Calu3 (cell line): Measurements from ENCODE around the gene IFT74. TPM values are rescaled to one million over a fixed set of nuclear protein-coding genes. Genes with fewer than 3 reads are reported as not detected.

ENCODE experiments used
- BruUV-seq: library from RNA; stranded (reverse); fragments of 400-500 nt; replicated peaks from 2 replicates; lab custom pipeline; 2021; lab: Mats Ljungman, UMichigan
- CTCF ChIA-PET: fragments of 300-600 bp; sonication (Branson Sonifier 250); formaldehyde crosslinking; loops from one replicate; lab custom pipeline; 2022; ENCODE audit warnings: antibody characterized with exemption; lab: Charles Lee
- DNase-seq: peaks from one replicate; pipeline ENCODE4 v3.0.0; 2022
- H3K27ac Mint-ChIP-seq: one replicate; pipeline ENCODE4 v1.8.0; 2022; ENCODE audit warnings: mixed read lengths; ENCODE audit not compliant: unreplicated experiment
- H3K27me3 Mint-ChIP-seq: one replicate; pipeline ENCODE4 v1.8.0; 2022; ENCODE audit warnings: mixed read lengths; ENCODE audit not compliant: unreplicated experiment
- H3K36me3 Mint-ChIP-seq: one replicate; pipeline ENCODE4 v1.8.0; 2022; ENCODE audit warnings: mild to moderate bottlenecking, moderate library complexity, mixed read lengths; ENCODE audit not compliant: insufficient read depth, unreplicated experiment
- H3K4me1 Mint-ChIP-seq: one replicate; pipeline ENCODE4 v1.8.0; 2022; ENCODE audit warnings: mild to moderate bottlenecking, low read depth, mixed read lengths; ENCODE audit not compliant: unreplicated experiment
- H3K4me3 Mint-ChIP-seq: one replicate; pipeline ENCODE4 v1.8.0; 2022; ENCODE audit warnings: mild to moderate bottlenecking, low read depth, moderate library complexity, mixed read lengths; ENCODE audit not compliant: unreplicated experiment
- H3K9me3 Mint-ChIP-seq: one replicate; pipeline ENCODE4 v1.8.0; 2022; ENCODE audit warnings: low read depth, mixed read lengths; ENCODE audit not compliant: unreplicated experiment
- intact Hi-C: fragments of 100-400 bp; cut with micrococcal nuclease; formaldehyde crosslinking; loops from one replicate; pipeline ENCODE4 v1.10.0; 2022; ENCODE audit not compliant: unreplicated experiment
- total RNA-seq: library from RNA; stranded (reverse); gene quantifications from 2 replicates; pipeline ENCODE4 v1.2.3, GENCODE V29; 2022
- TF ChIP-seq, protein P1 (sequence below): fragments of 200-600 bp; IDR thresholded peaks from one replicate; pipeline ENCODE4 v1.8.0; 2022; ENCODE audit warnings: antibody characterized with exemption; ENCODE audit not compliant: unreplicated experiment

Gene IFT74
- total RNA-seq, 1 experiment from 2014 or later: 7.3 TPM

DNA sequence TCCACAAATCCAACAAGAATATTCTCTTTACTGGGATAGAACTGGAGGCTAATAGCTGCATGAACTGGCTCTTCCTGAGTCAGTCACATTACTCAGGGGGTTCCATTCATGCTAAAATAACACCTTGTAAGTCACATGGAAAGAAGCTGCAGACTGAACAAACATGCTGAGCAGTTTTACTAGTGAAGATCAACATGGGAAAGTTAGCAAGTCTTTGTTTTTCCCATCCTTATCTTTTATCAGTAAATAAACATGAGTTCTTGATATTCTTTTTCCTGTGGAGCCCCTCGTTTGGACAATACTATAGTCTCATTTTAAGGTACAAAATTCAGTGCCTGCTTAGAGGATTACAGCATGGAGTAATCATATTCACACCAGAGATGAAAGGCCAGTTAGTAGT lies 109.1 kb downstream of the IFT74 start:
- no peaks in the 10 kb centered on the region for H3K9me3 Mint-ChIP-seq
- DNase-seq: no peak
- no peaks in the 10 kb centered on the region for H3K27me3 Mint-ChIP-seq
- CTCF ChIA-PET: no interaction called here
- no peak overlapping the region for H3K27ac Mint-ChIP-seq
- intact Hi-C loops: no loop called here
- TF ChIP-seq, protein P1, sequence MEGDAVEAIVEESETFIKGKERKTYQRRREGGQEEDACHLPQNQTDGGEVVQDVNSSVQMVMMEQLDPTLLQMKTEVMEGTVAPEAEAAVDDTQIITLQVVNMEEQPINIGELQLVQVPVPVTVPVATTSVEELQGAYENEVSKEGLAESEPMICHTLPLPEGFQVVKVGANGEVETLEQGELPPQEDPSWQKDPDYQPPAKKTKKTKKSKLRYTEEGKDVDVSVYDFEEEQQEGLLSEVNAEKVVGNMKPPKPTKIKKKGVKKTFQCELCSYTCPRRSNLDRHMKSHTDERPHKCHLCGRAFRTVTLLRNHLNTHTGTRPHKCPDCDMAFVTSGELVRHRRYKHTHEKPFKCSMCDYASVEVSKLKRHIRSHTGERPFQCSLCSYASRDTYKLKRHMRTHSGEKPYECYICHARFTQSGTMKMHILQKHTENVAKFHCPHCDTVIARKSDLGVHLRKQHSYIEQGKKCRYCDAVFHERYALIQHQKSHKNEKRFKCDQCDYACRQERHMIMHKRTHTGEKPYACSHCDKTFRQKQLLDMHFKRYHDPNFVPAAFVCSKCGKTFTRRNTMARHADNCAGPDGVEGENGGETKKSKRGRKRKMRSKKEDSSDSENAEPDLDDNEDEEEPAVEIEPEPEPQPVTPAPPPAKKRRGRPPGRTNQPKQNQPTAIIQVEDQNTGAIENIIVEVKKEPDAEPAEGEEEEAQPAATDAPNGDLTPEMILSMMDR: no peak
- no peaks in the 10 kb centered on the region for H3K4me1 Mint-ChIP-seq
- BruUV-seq: no TSS peak
- H3K36me3 Mint-ChIP-seq: no peaks in the 10 kb centered on the region
- H3K4me3 Mint-ChIP-seq: no peak overlapping the region

DNA sequence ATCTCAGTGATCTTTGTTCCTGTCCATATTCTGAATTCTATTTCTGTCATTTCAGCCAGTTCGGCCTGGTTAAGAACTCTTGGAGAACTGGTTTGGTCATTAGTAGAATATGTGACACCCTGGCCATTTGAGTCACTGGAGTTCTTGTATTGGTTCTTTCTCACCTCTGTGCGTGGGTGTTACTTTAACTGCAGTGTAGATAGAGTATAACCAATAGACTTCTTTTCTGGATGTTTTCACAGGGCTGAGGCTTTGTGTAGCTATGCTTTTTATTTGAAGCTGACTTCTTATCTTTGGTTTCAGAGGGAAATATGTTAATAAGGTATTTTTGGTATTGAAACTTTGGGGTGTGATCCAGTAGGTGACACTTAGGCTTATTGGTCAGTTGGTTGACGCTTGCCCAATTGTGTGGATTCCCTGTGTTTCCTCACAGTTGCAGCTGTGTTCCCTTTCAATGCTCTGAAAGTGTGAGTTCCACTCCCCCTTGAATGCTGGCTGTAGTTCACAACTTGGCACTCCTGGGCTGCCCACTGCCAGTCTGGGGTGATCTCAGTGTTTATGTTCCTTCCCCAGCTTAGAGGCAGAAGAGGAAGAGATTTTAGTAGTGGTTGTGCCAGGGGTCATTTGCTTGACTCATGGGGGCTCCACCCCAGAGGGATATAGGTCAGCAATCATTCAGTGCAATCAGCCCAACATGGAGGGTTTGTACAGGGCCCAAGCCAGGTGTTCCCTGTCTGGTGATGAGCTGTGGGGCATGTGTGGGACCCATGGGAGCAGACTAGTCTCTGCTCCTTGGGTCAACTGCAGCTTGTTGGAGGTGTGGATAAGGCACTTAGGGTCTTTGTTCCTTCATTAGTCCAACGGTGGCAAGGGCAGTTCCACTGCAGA lies 117.9 kb downstream of the IFT74 start:
- TF ChIP-seq, protein P1: no peak
- H3K36me3 Mint-ChIP-seq: no peaks in the 10 kb centered on the region
- no peaks in the 10 kb centered on the region for H3K9me3 Mint-ChIP-seq
- no TSS peak for BruUV-seq
- CTCF ChIA-PET: no interaction called here
- peaks cover 9% of the 10 kb centered on the region for H3K4me1 Mint-ChIP-seq
- DNase-seq: no peak
- no peak overlapping the region for H3K4me3 Mint-ChIP-seq
- H3K27ac Mint-ChIP-seq: no peak overlapping the region
- intact Hi-C loops: no loop called here
- H3K27me3 Mint-ChIP-seq: no peaks in the 10 kb centered on the region

DNA sequence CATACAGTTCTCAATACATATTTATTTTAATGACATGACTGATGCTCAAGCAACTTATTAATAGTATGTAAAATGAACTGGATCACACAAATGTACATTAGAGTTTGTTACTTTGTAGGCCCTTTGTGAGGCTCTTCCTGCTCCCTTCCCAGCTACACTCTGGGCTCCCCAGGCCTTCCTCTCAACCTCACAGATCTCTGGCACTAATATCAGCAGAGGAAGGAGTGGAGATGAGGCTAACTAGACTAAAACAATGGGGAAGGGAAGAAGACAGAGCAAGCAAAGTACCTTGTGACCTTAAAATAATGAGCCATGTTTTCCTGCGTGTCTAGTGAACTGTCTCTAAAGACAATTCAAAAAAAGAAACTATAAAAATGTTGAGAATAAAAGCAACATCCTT lies 122.5 kb downstream of the IFT74 start:
- CTCF ChIA-PET: no interaction called here
- peaks cover 4% of the 10 kb centered on the region for H3K4me1 Mint-ChIP-seq
- no TSS peak for BruUV-seq
- no peaks in the 10 kb centered on the region for H3K9me3 Mint-ChIP-seq
- no peaks in the 10 kb centered on the region for H3K36me3 Mint-ChIP-seq
- no peak overlapping the region for H3K4me3 Mint-ChIP-seq
- no peak for DNase-seq
- intact Hi-C loops: no loop called here
- no peaks in the 10 kb centered on the region for H3K27me3 Mint-ChIP-seq
- TF ChIP-seq, protein P1: no peak
- H3K27ac Mint-ChIP-seq: no peak overlapping the region

DNA sequence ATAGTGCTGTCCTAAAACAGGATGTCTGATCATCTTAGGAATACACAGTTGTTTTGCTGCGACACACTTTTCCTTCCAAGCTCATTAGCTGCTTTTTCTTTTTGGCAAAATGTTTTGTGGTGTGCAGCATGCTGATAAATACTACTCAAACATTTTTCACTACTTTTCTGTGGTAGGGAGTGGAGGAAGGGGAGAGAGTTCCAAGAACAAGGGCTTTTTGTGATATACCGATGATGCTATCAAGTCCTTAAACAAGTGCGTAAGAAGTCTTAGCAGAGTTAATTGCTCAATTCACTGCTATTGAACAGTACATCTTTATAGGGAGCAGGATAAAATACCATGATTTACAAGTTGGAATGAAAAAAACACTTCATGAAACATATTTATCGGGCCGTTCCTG lies 129.2 kb downstream of the IFT74 start:
- intact Hi-C loops: no loop called here
- Mint-ChIP-seq H3K4me3 (no peak overlapping the region), H3K27me3 (no peaks in the 10 kb centered on the region), H3K36me3 (no peaks in the 10 kb centered on the region), H3K4me1 (no peaks in the 10 kb centered on the region), H3K9me3 (no peaks in the 10 kb centered on the region), H3K27ac (no peak overlapping the region)
- no peak for DNase-seq
- no TSS peak for BruUV-seq
- TF ChIP-seq, protein P1: no peak
- CTCF ChIA-PET: no interaction called here
